NCI-H2171 (cell line): ENCODE results near the gene GCK.

Experiments
- DNase-seq: peaks from one replicate; lab custom pipeline; 2025; lab: John Stamatoyannopoulos, UW

GCK gene

DNA sequence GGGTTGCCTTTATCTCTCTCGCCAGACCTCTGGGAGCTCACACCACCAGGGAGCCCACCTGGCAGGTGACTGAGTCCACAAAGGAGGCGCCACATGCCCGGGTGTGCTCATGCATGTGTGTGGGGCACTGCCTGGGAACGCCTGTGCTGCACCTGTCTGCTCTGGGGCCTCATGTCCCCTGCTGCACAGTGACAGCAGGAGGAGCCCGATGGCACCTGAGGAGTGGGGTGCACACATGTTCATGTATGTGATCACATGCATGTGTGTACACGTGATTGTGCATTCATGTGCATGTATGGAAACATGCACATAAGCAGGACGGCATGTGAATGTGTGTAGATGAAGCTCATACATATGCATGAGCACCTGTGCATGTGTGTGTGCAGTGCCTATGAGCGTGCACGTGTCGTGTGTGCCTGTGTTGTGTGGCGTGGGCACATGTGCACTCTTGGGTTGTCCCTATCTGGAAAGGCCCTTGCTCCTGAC, 33.6 kb upstream of the GCK start:
- DNase-seq = peak; percentile 23

- peak; percentile 57 for DNase-seq
These were observed 32.8 kb upstream of the GCK start for GRCh38 chr7:44222074-44222473.

DNA sequence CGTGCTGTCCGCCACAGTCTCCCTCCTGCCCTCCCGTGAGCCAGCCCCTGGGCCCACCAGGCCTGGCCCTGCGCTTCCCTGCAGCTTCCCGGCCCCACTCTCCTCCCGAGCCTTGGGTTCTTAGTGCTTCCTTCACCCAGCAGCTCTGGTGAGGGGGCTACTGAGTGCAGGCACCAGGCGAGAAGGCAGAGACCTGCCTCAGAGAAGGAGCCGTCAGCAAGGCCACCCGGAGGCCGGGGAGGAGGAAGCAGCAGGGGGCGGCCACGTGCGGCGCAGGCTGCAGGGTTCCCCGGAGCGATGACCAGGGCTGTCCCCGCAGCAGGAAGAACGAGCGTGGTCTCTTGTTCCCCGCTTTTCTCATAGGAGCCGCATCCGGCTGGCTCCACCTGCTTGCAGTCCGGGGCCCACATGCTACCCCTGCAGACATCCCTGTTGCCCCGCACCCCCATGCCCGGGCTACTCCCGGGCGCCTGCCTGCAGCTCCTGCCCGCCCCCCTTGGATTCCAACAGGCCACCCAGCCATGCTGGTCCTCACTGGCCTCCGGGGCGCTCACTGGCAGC, 32.1 kb upstream of the GCK start:
- DNase-seq = no peak

GRCh38 chr7:44220358-44221112, 31.3 kb upstream of the GCK start:
- DNase-seq = no peak

- no peak for DNase-seq
These were observed 30.8 kb upstream of the GCK start for GRCh38 chr7:44220046-44220357.

GRCh38 chr7:44219371-44220045, 30.3 kb upstream of the GCK start:
- no peak for DNase-seq

GRCh38 chr7:44218418-44219201, 29.4 kb upstream of the GCK start:
- DNase-seq = peak; percentile 87

GRCh38 chr7:44217852-44218402, 28.7 kb upstream of the GCK start:
- no peak for DNase-seq

DNA sequence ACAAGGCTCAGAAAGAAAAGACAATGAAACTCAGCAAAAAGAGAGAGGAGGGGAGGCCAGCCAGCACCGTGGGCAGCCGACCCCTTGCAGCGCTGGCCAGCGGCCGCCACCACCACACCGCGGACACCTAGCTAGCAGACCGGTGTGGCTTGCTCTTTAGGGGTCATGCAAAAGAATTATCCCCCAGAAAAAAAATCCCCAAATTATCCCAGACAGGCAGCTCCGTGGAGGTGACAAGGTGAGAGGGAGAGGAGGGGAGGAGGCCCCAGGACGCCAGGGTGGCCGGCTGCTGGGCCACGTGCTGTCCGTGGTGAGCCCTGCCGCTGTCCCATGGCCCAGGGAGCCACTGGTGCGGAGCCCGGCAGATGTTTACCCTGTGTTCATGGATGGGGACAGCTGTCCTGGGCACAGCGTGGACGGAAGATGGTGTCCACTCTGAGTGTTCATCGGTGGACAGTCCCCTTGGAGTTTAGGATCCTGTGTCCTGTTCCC, 28.0 kb upstream of the GCK start:
- DNase-seq = no peak

DNA sequence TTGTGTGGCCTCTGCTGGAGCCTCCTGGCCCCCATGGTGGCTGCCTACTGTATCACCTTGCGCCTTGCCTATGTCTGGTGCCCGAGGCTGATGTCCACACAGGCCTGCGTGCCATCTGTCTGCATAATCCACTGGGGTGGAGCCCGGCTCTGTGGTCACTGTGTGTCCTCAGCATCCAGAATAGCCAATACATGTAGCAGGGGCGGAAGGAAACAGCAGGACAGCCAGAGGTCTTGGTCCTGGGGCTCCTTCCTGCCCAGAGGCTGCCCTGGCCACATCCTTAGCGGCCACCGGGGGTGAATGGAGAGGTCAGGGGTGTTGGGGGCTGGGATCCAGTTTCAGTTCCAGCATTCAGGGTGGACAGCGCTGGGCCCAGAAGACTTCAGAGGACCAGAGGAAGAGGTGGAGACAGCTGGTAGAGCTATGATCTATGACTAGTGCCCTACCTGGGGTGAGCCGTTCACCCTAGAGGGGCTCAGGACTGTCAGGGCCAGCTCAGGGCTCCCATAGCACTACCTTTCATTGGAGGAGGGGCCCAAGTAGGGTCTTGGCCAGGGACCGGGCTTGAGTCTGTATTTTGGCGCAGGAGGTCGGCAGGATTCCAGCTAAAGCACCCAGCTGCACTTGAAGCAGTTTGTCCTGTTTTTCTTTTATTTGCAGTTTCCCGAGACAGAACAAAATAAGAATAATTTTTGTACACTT, 27.4 kb upstream of the GCK start:
- no peak for DNase-seq

DNA sequence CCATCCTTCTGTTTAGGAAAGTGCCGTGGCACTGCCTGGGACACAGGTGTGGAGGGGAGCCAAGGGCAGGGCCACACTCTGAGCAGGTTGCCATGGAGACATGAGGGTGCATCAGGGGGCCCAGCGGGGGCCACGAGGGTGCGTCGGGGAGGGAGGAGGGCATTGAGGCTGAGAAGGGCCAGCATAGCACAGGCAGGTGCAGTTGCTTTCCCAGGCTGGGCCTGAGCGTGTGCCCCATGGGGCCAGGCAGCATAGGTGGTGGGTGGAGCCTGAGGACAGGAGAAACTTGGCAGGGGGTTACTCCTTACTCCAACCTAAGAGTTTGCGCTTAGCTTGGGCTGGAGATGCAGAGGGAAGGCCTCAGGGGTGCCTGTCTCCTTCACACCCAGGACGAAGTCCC, 26.8 kb upstream of the GCK start:
- DNase-seq = peak; percentile 62

DNA sequence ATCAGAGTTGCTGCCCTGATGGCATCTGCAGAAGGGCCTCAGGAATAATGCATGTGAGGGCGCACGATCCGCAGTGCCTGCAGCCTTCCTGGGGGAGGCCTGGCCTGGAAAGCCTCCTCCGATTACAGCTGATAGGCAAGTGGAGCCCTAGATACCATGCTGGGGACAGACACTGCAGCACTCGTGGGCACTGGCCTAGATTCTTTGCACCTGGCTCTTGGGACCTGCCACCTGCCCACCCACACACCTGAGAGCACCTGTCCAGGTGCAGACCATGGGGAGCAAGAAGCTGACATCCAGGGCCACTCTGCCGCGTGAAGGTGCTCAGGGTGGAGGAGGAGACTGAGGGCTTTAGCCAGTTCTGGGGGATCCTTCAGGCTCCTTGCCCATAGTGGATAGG, 26.3 kb upstream of the GCK start:
- no peak for DNase-seq

DNA sequence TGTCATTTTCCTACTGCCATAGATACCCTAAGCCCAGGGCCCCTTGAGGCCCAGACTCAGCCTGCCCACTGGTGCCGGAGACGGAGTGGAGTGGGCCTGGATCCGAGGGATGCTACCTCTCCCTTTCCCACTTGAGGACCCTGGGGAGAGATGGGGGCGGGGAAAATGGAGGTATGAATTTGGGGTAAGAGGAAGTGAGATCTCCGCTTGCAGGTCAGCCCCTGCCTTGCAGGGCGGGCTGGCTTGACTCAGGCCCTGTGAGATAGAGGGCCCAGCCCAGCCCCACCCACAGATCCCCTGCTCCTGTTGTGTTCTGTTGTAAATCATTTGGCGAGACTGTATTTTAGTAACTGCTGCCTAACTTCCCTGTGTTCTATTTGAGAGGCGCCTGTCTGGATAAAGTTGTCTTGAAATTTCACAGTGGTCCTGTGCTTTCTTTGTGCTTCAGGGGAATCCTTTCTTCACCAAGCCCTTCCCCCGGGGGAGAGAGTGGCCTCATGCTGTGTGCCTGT, 24.7 kb upstream of the GCK start:
- no peak for DNase-seq

- no peak for DNase-seq
These were observed 24.1 kb upstream of the GCK start for GRCh38 chr7:44213206-44213876.

- DNase-seq = no peak
These were observed 23.4 kb upstream of the GCK start for GRCh38 chr7:44212581-44213184.

DNA sequence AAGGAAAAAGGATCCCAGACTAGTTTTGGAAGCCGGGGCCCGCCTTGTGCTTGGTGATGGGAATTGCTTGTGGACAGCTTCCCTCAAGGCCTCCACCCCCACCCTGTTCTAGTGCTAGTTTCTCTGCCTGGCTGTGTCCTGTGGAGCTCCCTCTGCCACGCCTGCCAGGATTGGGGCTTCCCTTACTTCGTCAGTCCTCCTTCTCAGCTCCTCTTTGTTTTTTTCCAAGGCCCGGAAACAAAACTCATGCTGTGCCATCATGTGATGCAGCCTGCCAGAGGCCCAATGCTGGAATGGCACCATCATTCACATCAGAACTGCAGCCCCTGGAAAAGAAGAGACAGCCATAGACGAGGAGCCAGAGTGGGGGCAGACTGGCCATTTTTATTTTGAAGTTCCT, 22.8 kb upstream of the GCK start:
- no peak for DNase-seq

DNA sequence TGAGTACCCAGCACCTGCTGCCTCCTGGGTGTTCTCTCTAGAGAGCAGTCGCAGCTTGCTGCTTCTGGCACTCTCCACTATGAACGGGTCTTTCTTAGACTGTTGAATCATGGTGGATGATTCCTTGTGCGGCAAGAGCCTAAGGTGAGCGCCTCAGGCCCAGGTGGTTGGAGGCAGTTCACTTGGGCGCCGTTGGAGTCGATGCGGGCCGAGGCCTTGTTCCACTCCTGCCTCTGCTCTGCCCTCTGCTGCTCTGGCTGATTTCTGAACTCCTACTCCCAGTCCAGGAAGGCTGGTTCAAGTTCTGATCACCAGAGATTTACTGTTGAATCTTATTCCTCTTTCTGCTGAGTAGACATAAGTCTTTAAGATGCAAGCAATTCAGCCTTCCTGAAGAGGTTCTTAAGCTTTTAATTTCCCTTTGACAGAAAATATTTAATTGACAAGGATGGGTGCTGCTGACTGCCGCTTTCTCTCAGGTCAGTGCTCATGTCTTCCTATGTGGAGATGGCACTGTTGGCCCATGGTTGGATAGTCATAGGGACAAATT, 22.0 kb upstream of the GCK start:
- no peak for DNase-seq

- no peak for DNase-seq
These were observed 20.9 kb upstream of the GCK start for GRCh38 chr7:44210107-44210506.

DNA sequence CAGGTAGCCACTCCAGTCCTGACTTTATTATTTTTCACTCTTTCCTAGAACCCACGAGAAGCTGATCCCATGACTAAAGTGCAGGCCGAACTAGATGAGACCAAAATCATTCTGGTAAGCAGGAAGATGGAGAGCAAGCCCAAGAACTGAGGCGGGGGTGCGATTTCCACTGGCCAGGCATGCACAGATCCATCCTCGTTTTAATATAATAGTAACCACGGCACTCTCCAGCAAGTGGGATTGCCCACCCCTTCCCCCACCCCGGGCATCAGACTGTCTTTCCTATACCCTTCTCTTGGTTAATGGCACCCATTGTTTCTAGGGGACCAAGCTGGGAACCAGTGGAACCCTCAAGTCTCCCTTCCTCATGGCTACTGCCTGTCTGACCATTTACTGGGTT, 18.8 kb upstream of the GCK start:
- DNase-seq = no peak

DNA sequence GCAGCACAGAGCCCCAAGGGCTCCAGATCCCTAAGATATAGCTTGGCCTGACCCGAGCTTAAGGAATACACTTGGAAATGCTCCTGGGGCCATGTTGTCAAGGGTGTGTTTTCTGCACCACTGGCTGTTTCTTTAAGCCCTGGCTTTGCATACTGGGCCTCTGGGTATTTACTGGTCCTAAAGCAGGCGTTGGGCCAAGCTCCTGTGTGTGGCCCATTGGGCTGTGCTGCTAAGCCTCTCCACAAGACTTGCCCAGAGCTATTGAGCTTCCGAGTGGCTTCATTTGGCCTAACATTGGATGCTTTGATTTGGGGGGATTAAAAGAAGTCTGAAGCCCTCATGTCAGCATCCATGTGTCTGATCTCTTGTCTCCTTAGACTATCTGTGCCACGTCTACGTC, 16.8 kb upstream of the GCK start:
- no peak for DNase-seq
